Duodenal mucosa (tissue), 2 donors: ENCODE data around the gene RFXAP.

Experiments used
- H3K27ac ChIP-seq: one replicate; pipeline ENCODE4 v1.7.0; 2013; ENCODE audit warnings: low read depth, low read length
- H3K27me3 ChIP-seq, 2 donors: one replicate each; pipeline ENCODE4 v1.7.0; 2013; ENCODE audit warnings: low read length in 2 of 2, control low read depth in 1 of 2; ENCODE audit not compliant: insufficient read depth in 2 of 2, control insufficient read depth in 1 of 2
- H3K36me3 ChIP-seq, 2 donors: one replicate each; pipeline ENCODE4 v1.7.0; 2013; ENCODE audit warnings: low read length in 2 of 2, control low read depth in 1 of 2; ENCODE audit not compliant: insufficient read depth in 2 of 2, control insufficient read depth in 1 of 2
- H3K4me1 ChIP-seq, 2 donors: one replicate each; pipeline ENCODE4 v1.7.0; 2013; ENCODE audit warnings: low read length in 2 of 2, control low read depth in 1 of 2; ENCODE audit not compliant: insufficient read depth in 2 of 2, control insufficient read depth in 1 of 2
- H3K4me3 ChIP-seq, 2 donors: one replicate each; pipeline ENCODE4 v1.7.0; 2013; ENCODE audit warnings: low read length in 2 of 2, low read depth in 1 of 2
- H3K9ac ChIP-seq, 2 donors: one replicate each; pipeline ENCODE4 v1.7.0; 2013; ENCODE audit warnings: low read length in 2 of 2, low read depth in 1 of 2
- H3K9me3 ChIP-seq, 2 donors: one replicate each; pipeline ENCODE4 v1.7.0; 2013; ENCODE audit warnings: low read length in 2 of 2, control low read depth in 1 of 2; ENCODE audit not compliant: control insufficient read depth in 1 of 2

RFXAP gene

DNA sequence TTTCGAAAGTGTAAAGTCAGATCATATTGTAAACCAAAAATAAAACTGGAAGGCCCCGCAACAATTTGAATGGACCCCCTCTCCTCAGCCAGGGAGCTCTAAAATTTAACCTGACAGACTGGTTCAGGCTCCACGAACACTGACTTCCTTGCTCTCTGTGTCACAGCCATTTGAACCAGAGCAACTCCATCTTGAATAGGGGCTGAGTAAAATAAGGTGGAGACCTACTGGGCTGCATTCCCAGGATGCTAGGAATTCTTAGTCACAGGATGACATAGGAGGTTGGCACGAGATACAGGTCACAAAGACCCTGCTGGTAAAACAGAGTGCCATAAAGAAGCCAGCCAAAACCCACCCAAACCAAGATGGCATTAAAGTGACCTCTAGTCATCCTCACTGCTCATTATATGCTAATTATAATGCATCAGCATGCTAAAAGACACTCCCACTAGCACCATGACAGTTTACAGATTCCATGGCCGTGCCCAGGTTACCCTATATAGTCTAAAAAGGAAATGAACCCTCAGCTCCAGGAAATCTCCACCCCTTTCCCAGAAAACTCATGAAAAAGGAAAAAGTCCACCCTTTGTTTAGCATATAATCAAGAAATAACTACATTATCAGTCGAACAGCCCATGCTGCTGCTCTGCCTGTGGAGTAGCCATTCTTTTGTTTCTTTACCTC, 43.1 kb downstream of the RFXAP start:
- no peaks in the 10 kb centered on the region for H3K27me3 ChIP-seq
- no peaks in the 10 kb centered on the region for H3K4me1 ChIP-seq
- H3K27ac ChIP-seq: no peak overlapping the region
- no peak overlapping the region for H3K9ac ChIP-seq
- H3K4me3 ChIP-seq: no peak overlapping the region
- H3K9me3 ChIP-seq: no peaks in the 10 kb centered on the region
- H3K36me3 ChIP-seq: no peaks in the 10 kb centered on the region

DNA sequence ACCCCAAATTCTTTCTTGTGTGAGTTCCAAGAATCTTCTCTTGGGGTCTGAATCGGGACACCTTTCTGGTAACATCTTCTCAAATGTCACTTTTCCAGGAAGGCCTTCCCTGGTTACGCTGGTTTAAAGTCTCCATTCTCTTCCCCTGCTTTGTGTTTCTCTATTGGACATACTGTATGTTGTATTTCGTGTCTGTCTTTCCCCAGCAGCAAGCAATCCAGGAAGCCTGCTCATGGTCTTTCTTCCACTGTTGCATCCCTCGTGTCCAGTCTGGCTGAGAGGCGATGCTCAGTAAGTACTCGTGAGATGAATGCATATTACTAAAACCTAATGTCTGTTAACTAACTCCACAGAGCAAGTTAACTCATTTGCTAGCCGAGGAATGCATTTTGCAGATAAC, 43.7 kb downstream of the RFXAP start:
- no peak overlapping the region for H3K4me3 ChIP-seq
- no peaks in the 10 kb centered on the region for H3K36me3 ChIP-seq
- no peak overlapping the region for H3K27ac ChIP-seq
- no peaks in the 10 kb centered on the region for H3K9me3 ChIP-seq
- no peaks in the 10 kb centered on the region for H3K4me1 ChIP-seq
- no peaks in the 10 kb centered on the region for H3K27me3 ChIP-seq
- no peak overlapping the region for H3K9ac ChIP-seq

DNA sequence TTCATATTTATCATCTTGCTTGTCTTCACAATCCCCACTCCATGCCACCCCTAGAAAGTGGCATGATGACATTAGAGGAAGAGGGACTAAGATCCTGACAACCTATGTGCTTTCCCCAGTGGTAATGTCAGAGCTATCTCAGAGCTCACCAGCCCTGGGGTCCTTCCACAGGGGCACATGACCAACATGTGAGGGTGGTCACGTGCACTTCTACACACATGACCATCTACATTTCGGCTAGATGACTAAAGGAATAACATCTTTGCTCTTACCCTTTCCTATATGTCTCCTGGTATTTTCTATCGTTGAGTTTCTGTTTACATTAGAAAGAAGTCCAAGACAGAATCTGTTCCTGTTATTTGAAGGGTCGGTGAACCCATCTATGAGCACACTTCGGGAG, 46.2 kb downstream of the RFXAP start:
- Histone ChIP-seq H3K9ac (no peak overlapping the region), H3K36me3 (no peaks in the 10 kb centered on the region), H3K4me3 (no peak overlapping the region), H3K9me3 (no peaks in the 10 kb centered on the region), H3K27me3 (no peaks in the 10 kb centered on the region), H3K27ac (no peak overlapping the region), H3K4me1 (no peaks in the 10 kb centered on the region)

DNA sequence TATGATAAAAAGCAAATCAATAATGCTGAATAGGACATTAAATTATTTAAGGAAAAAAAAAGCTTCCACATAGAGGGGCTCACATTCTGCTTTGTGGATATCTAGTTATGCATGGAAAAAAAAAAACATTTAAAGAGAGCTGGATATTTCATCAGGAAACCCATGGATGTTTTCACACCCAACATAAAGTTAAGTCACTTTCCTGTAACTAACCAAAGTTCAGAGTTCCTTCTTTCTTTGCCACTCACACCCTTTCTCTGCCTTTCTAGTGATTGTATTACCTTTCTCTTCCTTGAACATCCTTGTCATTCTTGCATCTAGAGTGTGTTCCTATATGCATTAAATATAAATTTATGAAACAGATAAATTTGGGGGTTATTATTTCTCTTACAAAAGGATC, 47.2 kb downstream of the RFXAP start:
- Histone ChIP-seq H3K4me3 (no peak overlapping the region), H3K27ac (no peak overlapping the region), H3K9me3 (no peaks in the 10 kb centered on the region), H3K36me3 (no peaks in the 10 kb centered on the region), H3K9ac (no peak overlapping the region), H3K4me1 (no peaks in the 10 kb centered on the region), H3K27me3 (no peaks in the 10 kb centered on the region)

DNA sequence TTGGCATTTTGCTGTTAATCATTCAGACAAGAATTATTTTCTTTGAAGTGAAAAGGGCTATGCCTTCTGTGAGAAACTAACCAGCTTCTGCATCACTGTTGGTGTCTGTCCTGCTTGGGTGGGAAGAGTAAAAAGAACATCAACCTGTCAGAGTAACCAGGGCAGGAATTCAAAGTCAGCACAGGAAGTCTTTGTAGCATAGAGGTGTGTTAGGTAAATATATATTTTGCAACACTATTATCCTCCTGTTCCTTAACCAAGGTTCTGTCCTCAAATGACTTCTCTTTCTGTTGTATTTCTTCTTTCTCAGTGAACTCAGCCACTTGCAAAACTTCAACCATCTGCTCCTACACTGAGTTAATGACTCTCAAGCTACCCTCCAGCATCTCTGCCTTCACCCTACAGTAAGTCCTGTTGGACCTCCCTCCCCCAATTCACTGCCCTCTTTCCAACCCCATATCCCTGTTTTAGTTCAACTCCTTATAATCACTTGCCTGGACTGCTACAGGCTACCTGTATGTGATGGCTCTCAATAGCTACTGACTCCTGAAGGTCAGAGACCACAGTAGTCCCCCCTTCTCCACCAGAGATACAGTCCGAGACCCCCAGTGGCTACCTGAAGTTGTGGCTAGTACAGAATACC, 51.1 kb downstream of the RFXAP start:
- no peaks in the 10 kb centered on the region for H3K27me3 ChIP-seq
- no peak overlapping the region for H3K9ac ChIP-seq
- H3K9me3 ChIP-seq: no peaks in the 10 kb centered on the region
- no peak overlapping the region for H3K27ac ChIP-seq
- H3K4me3 ChIP-seq: no peak overlapping the region
- H3K4me1 ChIP-seq: no peaks in the 10 kb centered on the region
- no peaks in the 10 kb centered on the region for H3K36me3 ChIP-seq

DNA sequence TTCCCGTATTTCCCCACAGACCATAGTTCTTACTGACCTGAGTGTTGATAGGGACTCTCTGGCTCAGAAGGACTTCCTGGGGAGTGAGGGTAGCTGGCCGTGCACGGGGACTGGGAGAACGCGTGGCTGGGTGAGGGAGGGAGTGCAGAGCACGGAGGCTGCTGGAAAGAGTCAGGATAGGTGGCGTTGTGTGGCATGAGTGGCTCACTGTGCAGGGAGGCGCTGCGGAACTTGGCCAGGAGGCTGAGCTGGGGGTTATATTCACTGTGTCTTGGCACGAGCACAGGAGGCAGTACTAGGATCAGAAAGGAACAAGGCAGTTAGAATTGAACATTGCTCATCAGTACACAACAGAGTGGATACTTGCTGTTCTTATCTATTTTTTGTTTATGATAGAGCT, 53.6 kb downstream of the RFXAP start:
- H3K27me3 ChIP-seq: no peaks in the 10 kb centered on the region
- H3K4me1 ChIP-seq: no peaks in the 10 kb centered on the region
- no peak overlapping the region for H3K4me3 ChIP-seq
- H3K36me3 ChIP-seq: no peaks in the 10 kb centered on the region
- H3K27ac ChIP-seq: no peak overlapping the region
- no peak overlapping the region for H3K9ac ChIP-seq
- H3K9me3 ChIP-seq: no peaks in the 10 kb centered on the region

DNA sequence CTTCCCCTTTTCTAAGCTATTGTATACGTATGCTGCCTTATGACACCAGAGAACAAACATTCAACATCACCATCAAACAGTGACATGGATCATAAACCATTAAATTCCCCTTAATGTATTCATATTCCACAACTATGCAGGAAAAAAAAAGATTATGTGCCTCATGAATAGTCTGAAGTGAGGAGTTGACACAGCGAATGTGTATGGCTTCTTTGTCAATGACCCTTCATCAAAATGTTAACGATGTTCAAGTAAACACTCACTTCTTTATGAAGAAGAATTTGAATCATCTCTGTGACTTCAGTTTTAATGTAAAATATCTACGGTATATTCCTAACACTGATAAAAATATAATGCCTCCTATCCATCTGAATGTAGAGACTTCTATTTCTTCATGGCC, 56.4 kb downstream of the RFXAP start:
- H3K27ac ChIP-seq: no peak overlapping the region

DNA sequence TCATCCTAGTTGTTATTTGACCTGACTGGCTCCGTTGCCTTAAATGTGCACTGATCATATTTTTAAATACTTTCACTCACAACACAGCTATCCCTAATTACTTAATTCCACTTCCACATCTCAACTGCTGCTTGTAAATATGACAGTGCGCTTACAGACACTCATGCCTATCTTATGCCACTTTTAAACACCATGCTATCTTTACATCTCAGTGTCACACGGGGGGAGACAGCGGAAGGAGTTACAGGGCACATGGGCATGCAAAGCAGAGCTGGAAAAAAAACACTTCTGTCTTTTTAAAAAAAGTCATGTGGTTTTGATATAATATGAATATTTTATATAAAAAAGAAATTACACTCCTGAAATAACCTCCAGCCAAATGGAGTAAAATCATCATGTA, 56.9 kb downstream of the RFXAP start:
- no peak overlapping the region for H3K27ac ChIP-seq
- H3K4me3 ChIP-seq: no peak overlapping the region
- no peak overlapping the region for H3K9ac ChIP-seq
- H3K9me3 ChIP-seq: no peaks in the 10 kb centered on the region
- H3K27me3 ChIP-seq: no peaks in the 10 kb centered on the region
- no peaks in the 10 kb centered on the region for H3K4me1 ChIP-seq
- no peaks in the 10 kb centered on the region for H3K36me3 ChIP-seq

More for the DNA sequence above, 56.4 kb downstream of the RFXAP start:
- Histone ChIP-seq H3K9ac (no peak overlapping the region), H3K4me3 (no peak overlapping the region), H3K9me3 (no peaks in the 10 kb centered on the region), H3K27me3 (no peaks in the 10 kb centered on the region), H3K36me3 (no peaks in the 10 kb centered on the region), H3K4me1 (no peaks in the 10 kb centered on the region)
